ENCODE results near the gene ANAPC7. TPM values are rescaled to one million over a fixed set of nuclear protein-coding genes. Genes with fewer than 3 reads are reported as not detected.

Gene ANAPC7
- total and polyA plus RNA-seq, 5 donors = 30.7 to 34.5 (median 31.9) TPM

- Histone ChIP-seq H3K4me3 (ENCODE audit: low read length) (no peak overlapping the region), H3K27me3 (ENCODE audit: control insufficient read depth, insufficient read depth) (no peaks in the 10 kb centered on the region), H3K9me3 (ENCODE audit: control insufficient read depth, low read length) (no peaks in the 10 kb centered on the region), H3K4me1 (ENCODE audit: control insufficient read depth, insufficient read depth, low read length) (peaks cover 5% of the 10 kb centered on the region), H3K27ac (ENCODE audit: low read length) (no peak overlapping the region)
- intact Hi-C loops (cut with DNase I) = no loop called here
- 75% methylated on average over 11 of the region's 11 CpGs for WGBS
- ATAC-seq (no peak), DNase-seq (no peak)
These were observed 65.4 kb downstream of the ANAPC7 start for GRCh38 chr12:110337912-110338710.

- WGBS = 71% methylated on average over 4 of the region's 4 CpGs
- Histone ChIP-seq H3K9me3 (ENCODE audit: control insufficient read depth, low read length) (no peaks in the 10 kb centered on the region), H3K27ac (ENCODE audit: low read length) (no peak overlapping the region), H3K4me1 (ENCODE audit: control insufficient read depth, insufficient read depth, low read length) (peaks cover 5% of the 10 kb centered on the region), H3K4me3 (ENCODE audit: low read length) (no peak overlapping the region), H3K27me3 (ENCODE audit: control insufficient read depth, insufficient read depth) (no peaks in the 10 kb centered on the region)
- no peak for DNase-seq
- no peak for ATAC-seq
- intact Hi-C loops (cut with DNase I) = no loop called here
These were observed 67.9 kb downstream of the ANAPC7 start for GRCh38 chr12:110335481-110336045.

- intact Hi-C loops (cut with DNase I) = no loop called here
- H3K27me3 ChIP-seq (ENCODE audit: control insufficient read depth, insufficient read depth) = no peaks in the 10 kb centered on the region
- no peaks in the 10 kb centered on the region for H3K9me3 ChIP-seq (ENCODE audit: control insufficient read depth, low read length)
- no peak for DNase-seq
- H3K27ac ChIP-seq (ENCODE audit: low read length) = no peak overlapping the region
- ATAC-seq = no peak
- H3K4me1 ChIP-seq (ENCODE audit: control insufficient read depth, insufficient read depth, low read length) = peaks cover 5% of the 10 kb centered on the region
- H3K4me3 ChIP-seq (ENCODE audit: low read length) = no peak overlapping the region
These were observed 70.3 kb downstream of the ANAPC7 start for GRCh38 chr12:110333201-110333600.

- no peaks in the 10 kb centered on the region for H3K27me3 ChIP-seq (ENCODE audit: control insufficient read depth, insufficient read depth)
- intact Hi-C loops (cut with DNase I) = no loop called here
- no peak for ATAC-seq
- DNase-seq = no peak
- no peak overlapping the region for H3K27ac ChIP-seq (ENCODE audit: low read length)
- no peak overlapping the region for H3K4me3 ChIP-seq (ENCODE audit: low read length)
- H3K9me3 ChIP-seq (ENCODE audit: control insufficient read depth, low read length) = no peaks in the 10 kb centered on the region
- H3K4me1 ChIP-seq (ENCODE audit: control insufficient read depth, insufficient read depth, low read length) = no peaks in the 10 kb centered on the region
These were observed 73.0 kb downstream of the ANAPC7 start for GRCh38 chr12:110330544-110330943.

- Histone ChIP-seq H3K9me3 (ENCODE audit: control insufficient read depth, low read length) (no peaks in the 10 kb centered on the region), H3K4me3 (ENCODE audit: low read length) (no peak overlapping the region), H3K27ac (ENCODE audit: low read length) (no peak overlapping the region), H3K27me3 (ENCODE audit: control insufficient read depth, insufficient read depth) (no peaks in the 10 kb centered on the region), H3K4me1 (ENCODE audit: control insufficient read depth, insufficient read depth, low read length) (no peaks in the 10 kb centered on the region)
- DNase-seq (no peak), ATAC-seq (no peak)
- 62% methylated on average over 3 of the region's 3 CpGs for WGBS
- intact Hi-C loops (cut with DNase I) = no loop called here
These were observed 73.4 kb downstream of the ANAPC7 start for GRCh38 chr12:110330124-110330523.

- Histone ChIP-seq H3K27ac (ENCODE audit: low read length) (no peak overlapping the region), H3K27me3 (ENCODE audit: control insufficient read depth, insufficient read depth) (no peaks in the 10 kb centered on the region), H3K4me1 (ENCODE audit: control insufficient read depth, insufficient read depth, low read length) (peaks cover 1% of the 10 kb centered on the region), H3K4me3 (ENCODE audit: low read length) (no peak overlapping the region), H3K9me3 (ENCODE audit: control insufficient read depth, low read length) (no peaks in the 10 kb centered on the region)
- 82% methylated on average over 4 of the region's 4 CpGs for WGBS
- no peak for DNase-seq
- intact Hi-C loops (cut with DNase I) = no loop called here
- ATAC-seq = no peak
These were observed 73.8 kb downstream of the ANAPC7 start for GRCh38 chr12:110329710-110330109.

Other genes with a start within 250 kb of the ANAPC7 start
- gene ATP2A2, start 122.5 kb downstream of the ANAPC7 start, total RNA-seq = 1,000 to 10,000 TPM; 2,744 to 3,920 (median 3,065) TPM
- 1,499 TPM for gene ATP2A2, start 122.5 kb downstream of the ANAPC7 start, polyA plus RNA-seq
- gene ARPC3, start 46.6 kb upstream of the ANAPC7 start, total RNA-seq = 100 to 1,000 TPM in 1 of 4 donors, 10 to 100 TPM in 3; 79.7 to 101 (median 95.5) TPM
- 159 TPM for gene ARPC3, start 46.6 kb upstream of the ANAPC7 start, polyA plus RNA-seq
- 10 to 100 TPM; 25.2 to 28.1 (median 25.9) TPM for gene GPN3, start 64.5 kb upstream of the ANAPC7 start, total RNA-seq
- 24.6 TPM for gene GPN3, start 64.5 kb upstream of the ANAPC7 start, polyA plus RNA-seq
- 1 to 10 TPM; 6.4 to 9.3 (median 7.6) TPM for gene FAM216A, start 65.1 kb upstream of the ANAPC7 start, total RNA-seq
- gene FAM216A, start 65.1 kb upstream of the ANAPC7 start, polyA plus RNA-seq = 11.0 TPM
- 100 to 1,000 TPM in 1 of 4 donors, 10 to 100 TPM in 3; 74.3 to 107 (median 85.0) TPM for gene VPS29, start 98.4 kb upstream of the ANAPC7 start, total RNA-seq
- 151 TPM for gene VPS29, start 98.4 kb upstream of the ANAPC7 start, polyA plus RNA-seq
- 1 to 10 TPM in 3 of 4 donors, under 1 TPM in 1; 0.82 to 3.8 (median 1.8) TPM for gene RAD9B, start 98.6 kb upstream of the ANAPC7 start, total RNA-seq
- gene RAD9B, start 98.6 kb upstream of the ANAPC7 start, polyA plus RNA-seq = 0.36 TPM
- 10 to 100 TPM; 46.6 to 82.8 (median 56.6) TPM for gene PPTC7, start 179.6 kb upstream of the ANAPC7 start, total RNA-seq
- gene PPTC7, start 179.6 kb upstream of the ANAPC7 start, polyA plus RNA-seq = 31.5 TPM
- gene TCTN1, start 210.4 kb upstream of the ANAPC7 start, total RNA-seq = 10 to 100 TPM; 37.0 to 47.0 (median 42.4) TPM
- gene TCTN1, start 210.4 kb upstream of the ANAPC7 start, polyA plus RNA-seq = 33.7 TPM

All from right cardiac atrium (tissue), 5 donors.